Stimulated activated CD4-positive, alpha-beta T cell treated with anti-CD3 and anti-CD28 coated beads, Interleukin-2, amount 100 ng/mL, for 24 hours (primary cell): ENCODE data around the gene OR2A12.
"Not testable (repeated sequence)": the region's sequence is repeated elsewhere in the genome, so short reads cannot be mapped to it uniquely, and the experiment has no call there.

ENCODE experiments used
- DNase-seq, 2 donors: peaks; one replicate each; pipeline ENCODE4 v3.0.0-alpha.2; 2020

Gene OR2A12, protein sequence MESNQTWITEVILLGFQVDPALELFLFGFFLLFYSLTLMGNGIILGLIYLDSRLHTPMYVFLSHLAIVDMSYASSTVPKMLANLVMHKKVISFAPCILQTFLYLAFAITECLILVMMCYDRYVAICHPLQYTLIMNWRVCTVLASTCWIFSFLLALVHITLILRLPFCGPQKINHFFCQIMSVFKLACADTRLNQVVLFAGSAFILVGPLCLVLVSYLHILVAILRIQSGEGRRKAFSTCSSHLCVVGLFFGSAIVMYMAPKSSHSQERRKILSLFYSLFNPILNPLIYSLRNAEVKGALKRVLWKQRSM

DNA sequence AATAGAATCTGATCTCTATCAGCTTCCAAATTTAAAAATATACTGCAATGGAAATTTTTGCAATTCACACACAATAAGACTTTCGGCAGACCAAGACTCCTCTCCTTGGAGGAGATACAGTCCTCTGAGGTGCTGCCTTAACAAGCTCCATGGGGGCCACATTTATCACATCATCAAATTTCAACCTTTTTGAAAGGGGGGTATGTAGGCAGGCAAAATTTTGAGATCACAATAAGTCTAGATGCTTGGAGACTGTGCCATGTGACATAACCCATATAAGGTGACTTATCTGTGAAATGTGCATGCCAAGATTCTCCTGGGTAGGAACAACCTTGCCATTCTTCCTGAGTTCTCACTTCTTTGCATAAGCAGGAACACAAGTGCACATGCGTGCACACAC, at the start of gene OR2A12:
Gene OR2A12 (plus strand): TSS at position 301 of the 400 bp plus-strand sequence. CDS start 8,830 bp downstream, outside the sequence.
- no peak for DNase-seq

GRCh38 chr7:144036302-144036885, 49.7 kb upstream of the OR2A12 start:
- DNase-seq: no peak

GRCh38 chr7:144037414-144038035, 48.6 kb upstream of the OR2A12 start:
- DNase-seq: no peak

DNA sequence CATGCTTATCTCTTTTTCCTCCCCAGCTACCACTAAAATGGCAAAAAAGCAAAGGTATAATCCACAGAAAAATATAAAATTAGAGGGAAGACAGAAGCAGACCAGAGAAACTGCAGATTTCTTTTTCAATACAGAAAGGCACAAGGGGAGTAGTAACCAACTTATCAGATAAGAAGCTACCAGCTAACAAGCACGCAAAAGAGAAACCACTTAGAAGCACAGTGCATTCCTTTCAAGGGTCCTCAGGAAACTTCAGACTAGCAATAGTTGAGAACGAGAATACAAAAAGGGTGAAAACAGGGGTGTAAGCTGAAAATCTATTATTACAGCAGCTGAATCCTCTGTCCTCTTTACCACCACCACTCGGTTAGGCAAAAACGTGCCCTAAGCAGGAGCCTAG, 47.2 kb upstream of the OR2A12 start:
- no peak for DNase-seq

DNA sequence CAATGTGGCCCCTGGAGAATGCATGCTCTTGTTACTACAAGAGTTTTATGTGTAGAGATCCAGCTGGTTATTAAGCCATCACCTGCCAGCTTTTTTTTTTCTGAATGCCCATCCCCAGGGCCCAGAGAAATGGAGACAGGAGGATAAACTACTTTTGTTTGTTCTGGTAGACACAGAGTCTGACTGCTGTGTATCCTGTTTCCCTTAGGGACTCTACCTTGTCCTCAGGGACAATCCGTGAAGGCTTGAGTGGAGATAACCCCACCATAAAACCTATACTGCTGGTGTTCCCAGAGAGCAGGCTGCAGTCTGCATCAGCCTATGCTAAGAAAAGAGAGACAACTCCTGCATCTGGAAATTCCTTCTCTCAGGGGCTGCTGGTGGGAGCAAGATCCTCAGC, 37.4 kb upstream of the OR2A12 start, which contains the start of gene OR2A5:
Gene OR2A5 (plus strand): TSS at position 301 of the 400 bp plus-strand sequence. CDS start 1,454 bp downstream, outside the sequence.
- DNase-seq: no peak

GRCh38 chr7:144049491-144049890, 36.6 kb upstream of the OR2A12 start:
- no peak for DNase-seq

- no peak for DNase-seq
These were observed 36.0 kb upstream of the OR2A12 start for GRCh38 chr7:144050093-144050492.

DNA sequence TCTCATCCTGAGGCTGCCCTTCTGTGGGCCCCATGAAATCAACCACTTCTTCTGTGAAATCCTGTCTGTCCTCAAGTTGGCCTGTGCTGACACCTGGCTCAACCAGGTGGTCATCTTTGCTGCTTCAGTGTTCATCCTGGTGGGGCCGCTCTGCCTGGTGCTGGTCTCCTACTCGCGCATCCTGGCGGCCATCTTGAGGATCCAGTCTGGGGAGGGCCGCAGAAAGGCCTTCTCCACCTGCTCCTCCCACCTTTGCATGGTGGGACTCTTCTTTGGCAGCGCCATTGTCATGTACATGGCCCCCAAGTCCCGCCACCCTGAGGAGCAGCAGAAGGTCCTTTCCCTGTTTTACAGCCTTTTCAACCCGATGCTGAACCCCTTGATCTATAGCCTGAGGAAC, 35.2 kb upstream of the OR2A12 start:
- not testable (repeated sequence) for DNase-seq

DNA sequence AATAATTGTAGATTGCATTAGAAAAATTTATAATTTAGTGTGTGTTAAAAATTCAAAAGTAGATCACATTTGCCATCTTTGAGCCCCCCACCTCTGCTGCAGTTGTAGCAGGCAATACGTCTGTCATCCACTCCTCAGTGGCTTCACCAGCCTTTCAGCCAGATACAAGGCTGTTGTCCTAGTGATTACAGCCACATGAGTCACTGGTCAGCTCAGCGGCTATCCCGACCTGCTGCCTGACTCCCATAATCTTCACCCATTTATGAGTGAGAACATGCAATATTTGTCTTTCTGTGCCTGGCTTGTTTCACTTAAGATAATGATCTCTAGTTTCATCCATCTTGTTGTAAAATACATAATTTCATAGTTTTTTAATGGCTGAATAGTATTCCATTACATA, 28.1 kb upstream of the OR2A12 start:
- no peak for DNase-seq

GRCh38 chr7:144063710-144064109, 22.4 kb upstream of the OR2A12 start:
- DNase-seq: no peak

DNA sequence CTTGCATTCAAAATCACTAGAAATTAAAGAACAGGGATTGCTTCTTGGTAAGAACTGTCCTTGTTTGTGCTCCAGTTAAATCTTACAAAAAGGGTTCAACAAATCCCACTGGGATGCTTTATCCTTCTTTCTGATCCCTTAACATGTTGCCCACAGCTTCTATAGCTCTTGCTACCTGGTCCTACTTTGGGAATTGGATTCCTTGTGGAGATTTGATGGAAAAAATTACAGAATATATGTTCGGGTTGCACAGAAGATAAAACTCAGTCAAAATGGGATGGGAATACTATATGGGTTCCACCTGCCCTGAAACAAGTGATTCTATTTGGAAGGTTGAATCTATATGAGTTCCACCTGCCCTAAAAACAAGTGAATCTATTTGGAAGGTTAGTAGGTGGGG, 16.6 kb upstream of the OR2A12 start, which contains the start of gene OR2A25:
Gene OR2A25 (plus strand): TSS at position 301 of the 400 bp plus-strand sequence. CDS start 4,409 bp downstream, outside the sequence.
- DNase-seq: no peak

DNA sequence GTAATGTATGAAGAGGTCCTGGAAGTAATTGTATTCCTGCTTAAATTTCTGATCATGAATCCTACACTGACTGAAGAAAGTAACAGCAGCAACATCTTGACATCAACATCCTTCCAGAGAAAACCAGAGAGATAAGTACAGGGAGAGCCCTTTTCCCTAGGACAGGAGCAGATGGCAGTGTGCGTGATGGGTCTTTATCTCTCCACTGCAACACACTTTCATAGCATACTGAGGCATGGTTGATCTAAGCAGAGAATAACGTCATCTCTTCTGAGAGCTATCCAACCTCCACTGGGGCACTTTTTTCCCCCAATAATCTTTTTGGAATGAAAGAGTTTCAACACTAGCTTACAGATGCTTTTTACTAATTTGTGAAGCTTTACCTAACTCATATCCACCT, 16.1 kb upstream of the OR2A12 start:
- DNase-seq: no peak

GRCh38 chr7:144074374-144074773, 11.7 kb upstream of the OR2A12 start:
- DNase-seq: no peak

DNA sequence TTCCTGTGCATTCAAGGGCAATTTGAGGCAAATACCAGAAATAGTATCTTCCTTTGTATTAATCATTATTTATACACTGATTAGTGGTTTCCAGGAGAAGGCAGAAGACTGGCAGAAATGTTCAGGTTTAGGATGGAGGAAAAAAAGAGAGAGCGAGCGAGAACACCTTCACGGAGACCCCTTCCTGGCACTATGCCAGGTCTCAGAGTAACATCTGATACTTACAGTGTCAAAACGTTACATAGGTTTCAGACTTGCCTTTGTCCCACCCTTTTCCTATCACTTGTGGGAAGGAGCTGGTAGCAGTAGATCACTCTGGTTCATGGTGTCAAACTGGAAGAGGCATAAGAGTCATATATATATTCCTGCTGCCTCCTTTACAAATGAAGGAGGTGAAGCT, 652 bp downstream of the OR2A12 start:
- no peak for DNase-seq

GRCh38 chr7:144087230-144087629, 1.2 kb downstream of the OR2A12 start:
- no peak for DNase-seq

GRCh38 chr7:144090667-144091066, 4.6 kb downstream of the OR2A12 start:
- no peak for DNase-seq

DNA sequence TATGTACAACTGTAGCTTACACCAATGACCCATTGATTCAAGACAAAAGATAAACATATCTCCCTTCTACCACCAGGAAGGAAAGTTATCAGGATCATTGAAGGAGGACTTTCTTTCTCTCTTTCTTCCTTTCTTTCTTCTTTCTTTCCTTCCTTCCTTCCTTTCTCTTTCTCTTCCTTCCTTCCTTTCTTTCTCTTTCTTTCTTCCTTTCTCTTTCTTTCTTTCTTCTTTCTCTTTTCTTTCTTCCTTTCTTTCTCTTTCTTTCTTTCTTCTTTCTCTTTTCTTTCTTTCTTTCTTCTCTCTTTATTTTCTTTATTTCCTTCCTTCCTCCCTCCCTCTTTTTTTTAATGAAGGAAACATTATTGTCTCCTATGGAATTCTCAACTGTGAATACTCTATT, 12.7 kb downstream of the OR2A12 start:
- no peak for DNase-seq

- no peak for DNase-seq
These were observed 14.5 kb downstream of the OR2A12 start for GRCh38 chr7:144100607-144101006.

DNA sequence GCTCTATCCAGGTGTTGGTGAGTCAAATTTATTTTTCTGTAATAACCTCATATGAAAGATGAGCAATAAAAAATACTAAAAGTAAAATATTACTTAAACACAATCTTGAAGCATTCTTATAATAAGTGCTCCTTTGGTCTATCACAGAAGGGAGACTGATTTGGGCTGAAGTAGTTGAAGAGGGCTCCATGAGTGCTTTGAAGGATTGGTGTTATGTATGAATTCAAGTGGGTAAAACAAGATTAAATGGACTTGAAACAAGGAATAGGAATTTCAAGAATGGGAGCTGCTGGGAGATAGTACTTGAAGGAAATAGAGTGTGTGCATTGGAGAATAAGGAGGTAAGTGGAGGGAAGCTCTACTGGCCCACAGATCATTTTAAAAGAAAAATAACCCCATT, 16.0 kb downstream of the OR2A12 start:
- no peak for DNase-seq

DNA sequence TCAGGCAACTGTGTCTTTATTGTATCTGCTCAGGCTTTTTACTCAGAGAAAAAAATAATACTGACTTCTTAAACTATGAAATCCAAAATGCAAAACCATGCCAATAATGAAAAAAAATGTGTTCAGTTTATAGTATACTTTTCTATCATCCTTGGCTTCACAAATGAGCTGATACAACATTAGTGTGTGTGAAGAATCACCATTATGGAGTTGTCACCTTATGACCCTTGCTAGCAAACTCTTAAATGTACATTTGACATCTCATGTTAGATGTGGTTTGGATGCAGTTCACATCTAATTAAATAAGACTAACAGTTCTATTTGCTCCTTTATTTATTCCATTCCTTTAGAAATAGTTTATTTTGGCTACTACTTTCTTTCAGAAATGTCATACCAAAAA, 19.1 kb downstream of the OR2A12 start:
- no peak for DNase-seq

DNA sequence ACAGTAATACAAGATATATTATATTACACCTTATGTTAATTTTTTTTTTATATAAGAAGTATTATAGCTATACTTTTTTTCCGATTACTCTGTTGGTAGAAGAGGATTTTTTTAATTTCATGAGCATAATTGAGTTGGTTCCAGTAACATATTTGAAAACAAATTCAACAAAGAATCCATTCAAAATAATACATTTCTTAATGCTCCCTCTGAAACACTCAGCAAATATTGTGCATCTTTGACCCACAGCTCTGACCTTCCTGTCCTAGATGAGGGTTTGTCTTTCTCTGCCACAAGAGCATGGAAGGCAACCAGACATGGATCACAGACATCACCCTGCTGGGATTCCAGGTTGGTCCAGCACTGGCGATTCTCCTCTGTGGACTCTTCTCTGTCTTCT, 23.2 kb downstream of the OR2A12 start, which contains the start of gene OR2A2:
Gene OR2A2 (plus strand): TSS at position 301 of the 400 bp plus-strand sequence. CDS start 0 bp downstream, at position 301.
- no peak for DNase-seq

- no peak for DNase-seq
These were observed 24.2 kb downstream of the OR2A12 start for GRCh38 chr7:144110272-144110671.

GRCh38 chr7:144113651-144114050, 27.6 kb downstream of the OR2A12 start:
- DNase-seq: no peak

GRCh38 chr7:144118341-144118740, 32.3 kb downstream of the OR2A12 start:
- DNase-seq: no peak
